ENCODE results near the gene DYRK4. TPM values are rescaled to one million over a fixed set of nuclear protein-coding genes. Genes with fewer than 3 reads are reported as not detected.

The DYRK4 gene
- total RNA-seq, 1 experiment from 2014 or later: 8.8 TPM

DNA sequence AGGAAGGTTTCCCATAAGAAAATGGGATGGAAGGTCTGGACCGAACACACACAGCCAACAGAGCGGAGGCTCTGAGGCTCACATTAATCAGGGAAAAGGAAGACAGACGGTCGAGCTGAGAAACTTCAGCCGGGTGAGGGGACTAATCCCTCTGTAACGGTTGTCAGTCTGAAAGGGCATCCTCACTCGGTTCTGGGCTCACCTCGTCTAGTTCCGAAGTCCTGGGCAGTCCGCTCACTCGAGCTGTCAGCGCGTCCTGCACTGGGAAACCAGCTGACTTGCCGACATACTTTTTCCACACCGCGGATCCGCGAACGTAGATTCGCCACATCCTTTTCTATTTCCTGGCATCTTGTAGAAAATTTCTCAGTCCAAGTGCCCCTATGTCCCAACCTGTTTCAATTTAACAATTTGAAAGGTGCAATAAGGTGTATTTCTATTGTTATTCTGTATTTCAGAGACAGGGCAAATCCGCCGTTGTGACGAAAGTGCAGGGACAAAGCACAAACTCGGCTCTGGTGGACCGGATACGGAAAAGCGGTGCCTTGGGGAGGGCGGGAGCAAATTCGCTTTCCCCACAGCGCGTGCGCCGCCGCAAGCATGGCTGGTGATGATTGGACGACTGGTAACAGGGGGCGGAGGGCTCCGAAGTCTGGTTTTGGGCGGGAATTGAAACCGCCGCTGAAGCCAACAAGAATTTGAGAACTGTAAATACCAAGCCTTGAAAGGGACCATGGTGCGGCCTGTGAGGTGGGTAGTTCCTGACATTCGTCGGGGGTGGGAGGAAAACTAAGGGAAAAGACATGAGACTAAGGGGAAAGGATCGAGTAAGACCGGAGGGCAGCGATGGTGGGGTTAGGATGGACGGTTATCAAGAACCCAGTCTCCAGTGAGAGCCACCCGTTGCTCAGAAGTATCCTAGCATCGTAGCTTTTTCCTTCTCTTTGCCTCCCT lies 23.5 kb upstream of the DYRK4 start, which contains the start of gene RAD51AP1 (continued):
- TF ChIP-seq, protein P1, sequence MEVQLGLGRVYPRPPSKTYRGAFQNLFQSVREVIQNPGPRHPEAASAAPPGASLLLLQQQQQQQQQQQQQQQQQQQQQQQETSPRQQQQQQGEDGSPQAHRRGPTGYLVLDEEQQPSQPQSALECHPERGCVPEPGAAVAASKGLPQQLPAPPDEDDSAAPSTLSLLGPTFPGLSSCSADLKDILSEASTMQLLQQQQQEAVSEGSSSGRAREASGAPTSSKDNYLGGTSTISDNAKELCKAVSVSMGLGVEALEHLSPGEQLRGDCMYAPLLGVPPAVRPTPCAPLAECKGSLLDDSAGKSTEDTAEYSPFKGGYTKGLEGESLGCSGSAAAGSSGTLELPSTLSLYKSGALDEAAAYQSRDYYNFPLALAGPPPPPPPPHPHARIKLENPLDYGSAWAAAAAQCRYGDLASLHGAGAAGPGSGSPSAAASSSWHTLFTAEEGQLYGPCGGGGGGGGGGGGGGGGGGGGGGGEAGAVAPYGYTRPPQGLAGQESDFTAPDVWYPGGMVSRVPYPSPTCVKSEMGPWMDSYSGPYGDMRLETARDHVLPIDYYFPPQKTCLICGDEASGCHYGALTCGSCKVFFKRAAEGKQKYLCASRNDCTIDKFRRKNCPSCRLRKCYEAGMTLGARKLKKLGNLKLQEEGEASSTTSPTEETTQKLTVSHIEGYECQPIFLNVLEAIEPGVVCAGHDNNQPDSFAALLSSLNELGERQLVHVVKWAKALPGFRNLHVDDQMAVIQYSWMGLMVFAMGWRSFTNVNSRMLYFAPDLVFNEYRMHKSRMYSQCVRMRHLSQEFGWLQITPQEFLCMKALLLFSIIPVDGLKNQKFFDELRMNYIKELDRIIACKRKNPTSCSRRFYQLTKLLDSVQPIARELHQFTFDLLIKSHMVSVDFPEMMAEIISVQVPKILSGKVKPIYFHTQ (CRISPR knock-in tag; IDR thresholded peaks at IDR 0.05): no peak
- TF ChIP-seq ETV6 (CRISPR knock-in tag; IDR thresholded peaks at IDR 0.05) (peak; percentile 75; the same call in 1 of the 2 replicates), FOXK1 (CRISPR knock-in tag; IDR thresholded peaks at IDR 0.05) (peak; percentile 83), SP1 (CRISPR knock-in tag; conservative IDR thresholded peaks at IDR 0.05) (peak; percentile 83), ZNF232 (CRISPR knock-in tag; IDR thresholded peaks at IDR 0.05) (peak; percentile 74; the same call in 1 of the 2 replicates), SOX15 (CRISPR knock-in tag; IDR thresholded peaks at IDR 0.05) (no peak), SMAD4 (CRISPR knock-in tag; IDR thresholded peaks at IDR 0.05) (no peak), ZNF416 (CRISPR knock-in tag; IDR thresholded peaks at IDR 0.05) (no peak), GRHL2 (CRISPR knock-in tag; IDR thresholded peaks at IDR 0.05; ENCODE audit: insufficient replicate concordance, severe bottlenecking) (no peak), FOXP1 (CRISPR knock-in tag; IDR thresholded peaks at IDR 0.05; ENCODE audit: borderline replicate concordance) (peak; percentile 76; the same call in 1 of the 2 replicates), SMAD3 (CRISPR knock-in tag; IDR thresholded peaks at IDR 0.05; ENCODE audit: borderline replicate concordance) (0 out of 2 replicates have a peak, but pooled peaks have one; percentile 51), MYBL2 (CRISPR knock-in tag; IDR thresholded peaks at IDR 0.05) (peak; percentile 75; the same call in 1 of the 2 replicates), ZNF219 (CRISPR knock-in tag; IDR thresholded peaks at IDR 0.05; ENCODE audit: borderline replicate concordance) (no peak)
- TF ChIP-seq, protein P2, sequence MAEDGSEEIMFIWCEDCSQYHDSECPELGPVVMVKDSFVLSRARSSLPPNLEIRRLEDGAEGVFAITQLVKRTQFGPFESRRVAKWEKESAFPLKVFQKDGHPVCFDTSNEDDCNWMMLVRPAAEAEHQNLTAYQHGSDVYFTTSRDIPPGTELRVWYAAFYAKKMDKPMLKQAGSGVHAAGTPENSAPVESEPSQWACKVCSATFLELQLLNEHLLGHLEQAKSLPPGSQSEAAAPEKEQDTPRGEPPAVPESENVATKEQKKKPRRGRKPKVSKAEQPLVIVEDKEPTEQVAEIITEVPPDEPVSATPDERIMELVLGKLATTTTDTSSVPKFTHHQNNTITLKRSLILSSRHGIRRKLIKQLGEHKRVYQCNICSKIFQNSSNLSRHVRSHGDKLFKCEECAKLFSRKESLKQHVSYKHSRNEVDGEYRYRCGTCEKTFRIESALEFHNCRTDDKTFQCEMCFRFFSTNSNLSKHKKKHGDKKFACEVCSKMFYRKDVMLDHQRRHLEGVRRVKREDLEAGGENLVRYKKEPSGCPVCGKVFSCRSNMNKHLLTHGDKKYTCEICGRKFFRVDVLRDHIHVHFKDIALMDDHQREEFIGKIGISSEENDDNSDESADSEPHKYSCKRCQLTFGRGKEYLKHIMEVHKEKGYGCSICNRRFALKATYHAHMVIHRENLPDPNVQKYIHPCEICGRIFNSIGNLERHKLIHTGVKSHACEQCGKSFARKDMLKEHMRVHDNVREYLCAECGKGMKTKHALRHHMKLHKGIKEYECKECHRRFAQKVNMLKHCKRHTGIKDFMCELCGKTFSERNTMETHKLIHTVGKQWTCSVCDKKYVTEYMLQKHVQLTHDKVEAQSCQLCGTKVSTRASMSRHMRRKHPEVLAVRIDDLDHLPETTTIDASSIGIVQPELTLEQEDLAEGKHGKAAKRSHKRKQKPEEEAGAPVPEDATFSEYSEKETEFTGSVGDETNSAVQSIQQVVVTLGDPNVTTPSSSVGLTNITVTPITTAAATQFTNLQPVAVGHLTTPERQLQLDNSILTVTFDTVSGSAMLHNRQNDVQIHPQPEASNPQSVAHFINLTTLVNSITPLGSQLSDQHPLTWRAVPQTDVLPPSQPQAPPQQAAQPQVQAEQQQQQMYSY (CRISPR knock-in tag; IDR thresholded peaks at IDR 0.05): no peak
- TF ChIP-seq, protein P3, sequence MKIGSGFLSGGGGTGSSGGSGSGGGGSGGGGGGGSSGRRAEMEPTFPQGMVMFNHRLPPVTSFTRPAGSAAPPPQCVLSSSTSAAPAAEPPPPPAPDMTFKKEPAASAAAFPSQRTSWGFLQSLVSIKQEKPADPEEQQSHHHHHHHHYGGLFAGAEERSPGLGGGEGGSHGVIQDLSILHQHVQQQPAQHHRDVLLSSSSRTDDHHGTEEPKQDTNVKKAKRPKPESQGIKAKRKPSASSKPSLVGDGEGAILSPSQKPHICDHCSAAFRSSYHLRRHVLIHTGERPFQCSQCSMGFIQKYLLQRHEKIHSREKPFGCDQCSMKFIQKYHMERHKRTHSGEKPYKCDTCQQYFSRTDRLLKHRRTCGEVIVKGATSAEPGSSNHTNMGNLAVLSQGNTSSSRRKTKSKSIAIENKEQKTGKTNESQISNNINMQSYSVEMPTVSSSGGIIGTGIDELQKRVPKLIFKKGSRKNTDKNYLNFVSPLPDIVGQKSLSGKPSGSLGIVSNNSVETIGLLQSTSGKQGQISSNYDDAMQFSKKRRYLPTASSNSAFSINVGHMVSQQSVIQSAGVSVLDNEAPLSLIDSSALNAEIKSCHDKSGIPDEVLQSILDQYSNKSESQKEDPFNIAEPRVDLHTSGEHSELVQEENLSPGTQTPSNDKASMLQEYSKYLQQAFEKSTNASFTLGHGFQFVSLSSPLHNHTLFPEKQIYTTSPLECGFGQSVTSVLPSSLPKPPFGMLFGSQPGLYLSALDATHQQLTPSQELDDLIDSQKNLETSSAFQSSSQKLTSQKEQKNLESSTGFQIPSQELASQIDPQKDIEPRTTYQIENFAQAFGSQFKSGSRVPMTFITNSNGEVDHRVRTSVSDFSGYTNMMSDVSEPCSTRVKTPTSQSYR (CRISPR knock-in tag; IDR thresholded peaks at IDR 0.05): no peak
- TF ChIP-seq, protein P4, sequence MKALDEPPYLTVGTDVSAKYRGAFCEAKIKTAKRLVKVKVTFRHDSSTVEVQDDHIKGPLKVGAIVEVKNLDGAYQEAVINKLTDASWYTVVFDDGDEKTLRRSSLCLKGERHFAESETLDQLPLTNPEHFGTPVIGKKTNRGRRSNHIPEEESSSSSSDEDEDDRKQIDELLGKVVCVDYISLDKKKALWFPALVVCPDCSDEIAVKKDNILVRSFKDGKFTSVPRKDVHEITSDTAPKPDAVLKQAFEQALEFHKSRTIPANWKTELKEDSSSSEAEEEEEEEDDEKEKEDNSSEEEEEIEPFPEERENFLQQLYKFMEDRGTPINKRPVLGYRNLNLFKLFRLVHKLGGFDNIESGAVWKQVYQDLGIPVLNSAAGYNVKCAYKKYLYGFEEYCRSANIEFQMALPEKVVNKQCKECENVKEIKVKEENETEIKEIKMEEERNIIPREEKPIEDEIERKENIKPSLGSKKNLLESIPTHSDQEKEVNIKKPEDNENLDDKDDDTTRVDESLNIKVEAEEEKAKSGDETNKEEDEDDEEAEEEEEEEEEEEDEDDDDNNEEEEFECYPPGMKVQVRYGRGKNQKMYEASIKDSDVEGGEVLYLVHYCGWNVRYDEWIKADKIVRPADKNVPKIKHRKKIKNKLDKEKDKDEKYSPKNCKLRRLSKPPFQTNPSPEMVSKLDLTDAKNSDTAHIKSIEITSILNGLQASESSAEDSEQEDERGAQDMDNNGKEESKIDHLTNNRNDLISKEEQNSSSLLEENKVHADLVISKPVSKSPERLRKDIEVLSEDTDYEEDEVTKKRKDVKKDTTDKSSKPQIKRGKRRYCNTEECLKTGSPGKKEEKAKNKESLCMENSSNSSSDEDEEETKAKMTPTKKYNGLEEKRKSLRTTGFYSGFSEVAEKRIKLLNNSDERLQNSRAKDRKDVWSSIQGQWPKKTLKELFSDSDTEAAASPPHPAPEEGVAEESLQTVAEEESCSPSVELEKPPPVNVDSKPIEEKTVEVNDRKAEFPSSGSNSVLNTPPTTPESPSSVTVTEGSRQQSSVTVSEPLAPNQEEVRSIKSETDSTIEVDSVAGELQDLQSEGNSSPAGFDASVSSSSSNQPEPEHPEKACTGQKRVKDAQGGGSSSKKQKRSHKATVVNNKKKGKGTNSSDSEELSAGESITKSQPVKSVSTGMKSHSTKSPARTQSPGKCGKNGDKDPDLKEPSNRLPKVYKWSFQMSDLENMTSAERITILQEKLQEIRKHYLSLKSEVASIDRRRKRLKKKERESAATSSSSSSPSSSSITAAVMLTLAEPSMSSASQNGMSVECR (CRISPR knock-in tag; IDR thresholded peaks at IDR 0.05; ENCODE audit: borderline replicate concordance): peak; percentile 16; the same call in 1 of the 2 replicates
- TF ChIP-seq, protein P5, sequence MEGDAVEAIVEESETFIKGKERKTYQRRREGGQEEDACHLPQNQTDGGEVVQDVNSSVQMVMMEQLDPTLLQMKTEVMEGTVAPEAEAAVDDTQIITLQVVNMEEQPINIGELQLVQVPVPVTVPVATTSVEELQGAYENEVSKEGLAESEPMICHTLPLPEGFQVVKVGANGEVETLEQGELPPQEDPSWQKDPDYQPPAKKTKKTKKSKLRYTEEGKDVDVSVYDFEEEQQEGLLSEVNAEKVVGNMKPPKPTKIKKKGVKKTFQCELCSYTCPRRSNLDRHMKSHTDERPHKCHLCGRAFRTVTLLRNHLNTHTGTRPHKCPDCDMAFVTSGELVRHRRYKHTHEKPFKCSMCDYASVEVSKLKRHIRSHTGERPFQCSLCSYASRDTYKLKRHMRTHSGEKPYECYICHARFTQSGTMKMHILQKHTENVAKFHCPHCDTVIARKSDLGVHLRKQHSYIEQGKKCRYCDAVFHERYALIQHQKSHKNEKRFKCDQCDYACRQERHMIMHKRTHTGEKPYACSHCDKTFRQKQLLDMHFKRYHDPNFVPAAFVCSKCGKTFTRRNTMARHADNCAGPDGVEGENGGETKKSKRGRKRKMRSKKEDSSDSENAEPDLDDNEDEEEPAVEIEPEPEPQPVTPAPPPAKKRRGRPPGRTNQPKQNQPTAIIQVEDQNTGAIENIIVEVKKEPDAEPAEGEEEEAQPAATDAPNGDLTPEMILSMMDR (IDR thresholded peaks at IDR 0.05): no peak
- TF ChIP-seq, protein P6, sequence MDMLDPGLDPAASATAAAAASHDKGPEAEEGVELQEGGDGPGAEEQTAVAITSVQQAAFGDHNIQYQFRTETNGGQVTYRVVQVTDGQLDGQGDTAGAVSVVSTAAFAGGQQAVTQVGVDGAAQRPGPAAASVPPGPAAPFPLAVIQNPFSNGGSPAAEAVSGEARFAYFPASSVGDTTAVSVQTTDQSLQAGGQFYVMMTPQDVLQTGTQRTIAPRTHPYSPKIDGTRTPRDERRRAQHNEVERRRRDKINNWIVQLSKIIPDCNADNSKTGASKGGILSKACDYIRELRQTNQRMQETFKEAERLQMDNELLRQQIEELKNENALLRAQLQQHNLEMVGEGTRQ (CRISPR knock-in tag; IDR thresholded peaks at IDR 0.05): peak; percentile 90
